K562 (cell line): ENCODE measurements around the gene ACTL10. TPM values are rescaled to one million over a fixed set of nuclear protein-coding genes. Genes with fewer than 3 reads are reported as not detected.
A peak's percentile ranks its signal among the peaks of the same experiment; 100 is the strongest.

Experiments used
- CBX2 ChIP-seq: fragments of 200-600 bp; sonication (generic); IDR thresholded peaks from one replicate; pipeline ENCODE4 v1.6.1; 2012; ENCODE audit warnings: mild to moderate bottlenecking, low read length, inconsistent platforms; ENCODE audit not compliant: insufficient read depth, poor library complexity, severe bottlenecking
- CHD4 ChIP-seq: fragments of 200-600 bp; sonication (generic); IDR thresholded peaks from 3 replicates; pipeline ENCODE4 v1.6.1; 2012; ENCODE audit warnings: low read depth, mild to moderate bottlenecking, mixed read lengths, low read length, inconsistent platforms; ENCODE audit not compliant: insufficient read depth, insufficient replicate concordance, poor library complexity, severe bottlenecking
- ESRRB ChIP-seq: fragments of 250-450 bp; sonication (Bioruptor Pico); IDR thresholded peaks from 2 replicates; pipeline ENCODE4 v1.5.0; 2020; ENCODE audit warnings: mild to moderate bottlenecking, moderate library complexity, borderline replicate concordance
- GABPB1 ChIP-seq: sonication (generic); formaldehyde crosslinking; IDR thresholded peaks from 2 replicates; pipeline ENCODE4 v1.8.0; 2022; ENCODE audit warnings: mild to moderate bottlenecking, missing genetic modification reagents
- GATAD2A ChIP-seq: fragments of 450-650 bp; IDR thresholded peaks from 2 replicates; pipeline ENCODE4 v1.6.1; 2017
- HDAC3 ChIP-seq: fragments of 450-650 bp; IDR thresholded peaks from 2 replicates; pipeline ENCODE4 v1.6.1; 2018; ENCODE audit warnings: borderline replicate concordance, mild to moderate bottlenecking, moderate library complexity; ENCODE audit not compliant: partially characterized antibody
- HDGF ChIP-seq: fragments of 450-650 bp; IDR thresholded peaks from 2 replicates; pipeline ENCODE4 v1.6.1; 2016
- KLF6 ChIP-seq: fragments of 250-450 bp; sonication (Bioruptor Pico); IDR thresholded peaks from 2 replicates; pipeline ENCODE4 v1.4.0; 2020; ENCODE audit warnings: mild to moderate bottlenecking, moderate library complexity, borderline replicate concordance
- NCOA1 ChIP-seq: fragments of 450-650 bp; IDR thresholded peaks from 2 replicates; pipeline ENCODE4 v1.6.1; 2016; ENCODE audit warnings: low read depth
- NFATC3 ChIP-seq: fragments of 450-650 bp; IDR thresholded peaks from 2 replicates; pipeline ENCODE4 v1.6.1; 2017; ENCODE audit warnings: mild to moderate bottlenecking
- OTX1 ChIP-seq: fragments of 450-650 bp; formaldehyde crosslinking; IDR thresholded peaks from 2 replicates; pipeline ENCODE4 v1.4.0; 2022; ENCODE audit warnings: mild to moderate bottlenecking
- PHB2 ChIP-seq: fragments of 450-650 bp; IDR thresholded peaks from 2 replicates; pipeline ENCODE4 v1.6.1; 2017; ENCODE audit warnings: low read depth
- PRMT5 ChIP-seq: sonication (generic); formaldehyde crosslinking; IDR thresholded peaks from 2 replicates; pipeline ENCODE4 v1.5.0; 2020; ENCODE audit warnings: missing genetic modification reagents
- PRPF4 ChIP-seq: fragments of 200-400 bp; formaldehyde crosslinking; IDR thresholded peaks from one replicate; pipeline ENCODE4 v1.6.1; 2017; ENCODE audit warnings: low read length, low read depth, mild to moderate bottlenecking; ENCODE audit not compliant: insufficient read depth, poor library complexity, severe bottlenecking
- PYGO2 ChIP-seq: fragments of 450-650 bp; IDR thresholded peaks from 2 replicates; pipeline ENCODE4 v1.6.1; 2016; ENCODE audit warnings: mild to moderate bottlenecking, missing genetic modification characterization, moderate library complexity, missing compliant biosample characterization
- SREBF2 ChIP-seq: sonication (generic); formaldehyde crosslinking; IDR thresholded peaks from 2 replicates; pipeline ENCODE4 v1.4.0; 2020; ENCODE audit warnings: mild to moderate bottlenecking, missing genetic modification reagents
- SRSF1 ChIP-seq: fragments of 200-400 bp; formaldehyde crosslinking; IDR thresholded peaks from 2 replicates; pipeline ENCODE4 v1.6.1; 2017; ENCODE audit warnings: mild to moderate bottlenecking, low read depth, low read length, moderate library complexity
- TOE1 ChIP-seq, 2 experiments: fragments of 450-650 bp in 1 of 2; sonication (generic) in 1 of 2; formaldehyde crosslinking in 1 of 2; IDR thresholded peaks; 2 replicates each; pipeline versions ENCODE4 v1.7.1 to v1.8.0; 2016 to 2022; ENCODE audit warnings: borderline replicate concordance in 2 of 2, mild to moderate bottlenecking in 2 of 2, antibody characterized with exemption in 1 of 2, inconsistent platforms in 1 of 2, low read depth in 1 of 2, missing genetic modification reagents in 1 of 2, moderate library complexity in 1 of 2
- ZBTB17 ChIP-seq: fragments of 450-650 bp; formaldehyde crosslinking; IDR thresholded peaks from 2 replicates; pipeline ENCODE4 v1.4.0; 2020; ENCODE audit warnings: mild to moderate bottlenecking
- ZNF197 ChIP-seq: fragments of 200-800 bp; sonication (Bioruptor generic); IDR thresholded peaks from 2 replicates; pipeline ENCODE4 v1.6.1; 2016; ENCODE audit warnings: low read depth, missing genetic modification characterization, missing compliant biosample characterization
- ZNF699 ChIP-seq: fragments of 250-450 bp; sonication (Bioruptor Pico); IDR thresholded peaks from 2 replicates; pipeline ENCODE4 v1.8.0; 2021; ENCODE audit warnings: mild to moderate bottlenecking, moderate library complexity; ENCODE audit not compliant: insufficient replicate concordance
- ZNF717 ChIP-seq: fragments of 250-450 bp; sonication (Bioruptor Pico); IDR thresholded peaks from 2 replicates; pipeline ENCODE4 v1.5.0; 2021
- polyA plus RNA-seq, 8 experiments: library from polyadenylated mRNA; depleted of rRNA in 4 of 8; stranded (reverse) in 5 of 8; unstranded in 3 of 8; fragments of >200 nt; fragmentation: Nextera tagmentation in 2 of 8; fragmentation: Illumina TruSeq in 1 of 8; extraction: Ambion mirVana in 2 of 8; extraction: Trizol in 1 of 8; gene quantifications; 2 replicates each; pipeline versions ENCODE4 v1.2.1 to v1.2.3, GENCODE V29; 2011 to 2014; ENCODE audit warnings: inconsistent platforms in 1 of 8, missing spikeins in 1 of 8
- total RNA-seq, 7 experiments: library from RNA; depleted of rRNA in 6 of 7; stranded (reverse); fragments of >200 nt in 6 of 7; fragmentation: Illumina TruSeq in 2 of 7; extraction: Trizol in 2 of 7; gene quantifications; 2 replicates each; pipeline versions ENCODE4 v1.2.1 to v1.2.3, GENCODE V29; 2011 to 2021; ENCODE audit warnings: low replicate concordance in 1 of 7
- TF ChIP-seq, protein P1 (sequence below): sonication (generic); formaldehyde crosslinking; IDR thresholded peaks from 2 replicates; pipeline ENCODE4 v1.8.1; 2023; ENCODE audit warnings: mild to moderate bottlenecking, missing genetic modification reagents
- TF ChIP-seq, protein P2 (sequence below): fragments of 450-650 bp; IDR thresholded peaks from 2 replicates; pipeline ENCODE4 v1.6.1; 2018; ENCODE audit not compliant: partially characterized antibody

Gene ACTL10
- total and polyA plus RNA-seq, 9 of the 15 experiments (the other 6 are each of a cell fraction or from before 2014, with no cell fraction given), result 0.07 to 0.14 TPM; not detected in 7

DNA sequence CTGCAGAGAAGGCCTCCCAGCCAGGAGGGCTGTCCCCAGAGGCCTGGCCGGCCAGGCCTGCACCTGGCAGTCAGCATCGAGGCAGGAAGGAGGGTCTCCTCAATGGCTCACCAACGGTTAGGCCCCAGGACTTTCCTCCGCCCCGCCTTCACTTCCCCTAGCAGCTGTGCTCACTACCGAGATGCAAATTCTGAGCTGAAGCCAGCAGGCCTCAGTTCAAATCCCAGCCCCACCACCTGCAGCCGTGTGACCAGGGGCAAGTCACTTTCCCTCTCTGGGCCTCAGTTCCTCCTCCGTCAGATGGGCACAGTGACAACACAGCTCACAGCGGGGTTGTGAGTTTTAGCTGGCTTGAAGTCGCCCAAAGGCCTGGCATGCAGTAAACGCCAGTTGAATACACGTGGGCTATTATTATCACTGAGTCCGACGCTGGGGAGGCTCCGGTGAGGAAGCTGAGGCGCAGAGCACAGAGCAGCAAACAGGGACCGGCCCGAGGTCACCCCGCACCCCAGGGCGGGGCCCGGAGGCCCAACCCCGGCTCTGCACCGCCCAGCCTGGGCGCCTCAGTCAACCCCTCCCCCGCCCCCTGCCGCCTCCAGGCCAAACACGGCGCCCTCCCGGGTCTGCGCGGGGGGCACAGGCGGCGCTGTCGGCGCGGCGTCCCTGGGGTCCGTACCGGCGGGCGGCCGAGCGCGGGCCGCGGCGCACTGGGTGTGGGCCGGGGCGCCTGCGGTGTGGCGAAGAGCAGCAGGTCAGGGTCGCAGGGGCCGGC lies 18.8 kb downstream of the ACTL10 start (continued):
- TF ChIP-seq ESRRB (CRISPR knock-in tag), result no peak
- no peak for TF ChIP-seq NFATC3
- no peak for TF ChIP-seq KLF6
- TF ChIP-seq PRMT5 (CRISPR knock-in tag), result no peak
- TF ChIP-seq HDAC3, result no peak
- no peak for TF ChIP-seq ZNF699 (CRISPR knock-in tag)
- TF ChIP-seq ZNF717 (CRISPR knock-in tag), result no peak
- no peak for TF ChIP-seq SREBF2
- TF ChIP-seq ZBTB17 (CRISPR knock-in tag), result no peak
- no peak for TF ChIP-seq PHB2
- TF ChIP-seq, protein P1, sequence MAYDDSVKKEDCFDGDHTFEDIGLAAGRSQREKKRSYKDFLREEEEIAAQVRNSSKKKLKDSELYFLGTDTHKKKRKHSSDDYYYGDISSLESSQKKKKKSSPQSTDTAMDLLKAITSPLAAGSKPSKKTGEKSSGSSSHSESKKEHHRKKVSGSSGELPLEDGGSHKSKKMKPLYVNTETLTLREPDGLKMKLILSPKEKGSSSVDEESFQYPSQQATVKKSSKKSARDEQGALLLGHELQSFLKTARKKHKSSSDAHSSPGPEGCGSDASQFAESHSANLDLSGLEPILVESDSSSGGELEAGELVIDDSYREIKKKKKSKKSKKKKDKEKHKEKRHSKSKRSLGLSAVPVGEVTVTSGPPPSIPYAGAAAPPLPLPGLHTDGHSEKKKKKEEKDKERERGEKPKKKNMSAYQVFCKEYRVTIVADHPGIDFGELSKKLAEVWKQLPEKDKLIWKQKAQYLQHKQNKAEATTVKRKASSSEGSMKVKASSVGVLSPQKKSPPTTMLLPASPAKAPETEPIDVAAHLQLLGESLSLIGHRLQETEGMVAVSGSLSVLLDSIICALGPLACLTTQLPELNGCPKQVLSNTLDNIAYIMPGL, result no peak
- no peak for TF ChIP-seq SRSF1
- TF ChIP-seq CBX2, result no peak
- TF ChIP-seq CHD4, result no peak
- TF ChIP-seq ZNF197, result no peak
- TF ChIP-seq TOE1 (IDR thresholded peaks at IDR 0.05; ENCODE audit: borderline replicate concordance), result no peak
- no peak for TF ChIP-seq TOE1 (CRISPR knock-in tag; IDR thresholded peaks at IDR 0.05; ENCODE audit: borderline replicate concordance, low read depth)
- TF ChIP-seq PYGO2 (tag), result no peak
- TF ChIP-seq NCOA1, result no peak
- no peak for TF ChIP-seq PRPF4
- TF ChIP-seq GATAD2A, result no peak
- TF ChIP-seq, protein P2, sequence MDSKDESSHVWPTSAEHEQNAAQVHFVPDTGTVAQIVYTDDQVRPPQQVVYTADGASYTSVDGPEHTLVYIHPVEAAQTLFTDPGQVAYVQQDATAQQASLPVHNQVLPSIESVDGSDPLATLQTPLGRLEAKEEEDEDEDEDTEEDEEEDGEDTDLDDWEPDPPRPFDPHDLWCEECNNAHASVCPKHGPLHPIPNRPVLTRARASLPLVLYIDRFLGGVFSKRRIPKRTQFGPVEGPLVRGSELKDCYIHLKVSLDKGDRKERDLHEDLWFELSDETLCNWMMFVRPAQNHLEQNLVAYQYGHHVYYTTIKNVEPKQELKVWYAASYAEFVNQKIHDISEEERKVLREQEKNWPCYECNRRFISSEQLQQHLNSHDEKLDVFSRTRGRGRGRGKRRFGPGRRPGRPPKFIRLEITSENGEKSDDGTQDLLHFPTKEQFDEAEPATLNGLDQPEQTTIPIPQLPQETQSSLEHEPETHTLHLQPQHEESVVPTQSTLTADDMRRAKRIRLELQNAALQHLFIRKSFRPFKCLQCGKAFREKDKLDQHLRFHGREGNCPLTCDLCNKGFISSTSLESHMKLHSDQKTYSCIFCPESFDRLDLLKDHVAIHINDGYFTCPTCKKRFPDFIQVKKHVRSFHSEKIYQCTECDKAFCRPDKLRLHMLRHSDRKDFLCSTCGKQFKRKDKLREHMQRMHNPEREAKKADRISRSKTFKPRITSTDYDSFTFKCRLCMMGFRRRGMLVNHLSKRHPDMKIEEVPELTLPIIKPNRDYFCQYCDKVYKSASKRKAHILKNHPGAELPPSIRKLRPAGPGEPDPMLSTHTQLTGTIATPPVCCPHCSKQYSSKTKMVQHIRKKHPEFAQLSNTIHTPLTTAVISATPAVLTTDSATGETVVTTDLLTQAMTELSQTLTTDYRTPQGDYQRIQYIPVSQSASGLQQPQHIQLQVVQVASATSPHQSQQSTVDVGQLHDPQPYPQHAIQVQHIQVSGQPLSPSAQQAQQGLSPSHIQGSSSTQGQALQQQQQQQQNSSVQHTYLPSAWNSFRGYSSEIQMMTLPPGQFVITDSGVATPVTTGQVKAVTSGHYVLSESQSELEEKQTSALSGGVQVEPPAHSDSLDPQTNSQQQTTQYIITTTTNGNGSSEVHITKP, result no peak
- TF ChIP-seq OTX1 (CRISPR knock-in tag), result no peak
- 0 out of 2 replicates have a peak, but pooled peaks have one; percentile 29 for TF ChIP-seq HDGF
- no peak for TF ChIP-seq GABPB1 (CRISPR knock-in tag)
